GM10266 (cell line): ENCODE measurements around the gene FRK.

Experiments
- DNase-seq: peaks from one replicate; pipeline ENCODE4 v3.0.0; 2012; ENCODE audit errors: extremely low spot score
- CTCF ChIP-seq: IDR thresholded peaks from 2 replicates; pipeline ENCODE4 v1.5.1; 2012; ENCODE audit warnings: mild to moderate bottlenecking, low read depth; ENCODE audit not compliant: control insufficient read depth, insufficient read depth; ENCODE audit errors: missing control alignments

FRK gene

GRCh38 chr6:115983998-115984397 lies 76.7 kb downstream of the FRK start:
- DNase-seq: no peak
- no peak for TF ChIP-seq CTCF

- no peak for TF ChIP-seq CTCF
- no peak for DNase-seq
Measured at GRCh38 chr6:115982453-115982852, 78.2 kb downstream of the FRK start.

- DNase-seq: no peak
- TF ChIP-seq CTCF: no peak
Measured at GRCh38 chr6:115977220-115977619, 83.5 kb downstream of the FRK start.

GRCh38 chr6:115976321-115976870 lies 84.3 kb downstream of the FRK start:
- TF ChIP-seq CTCF: no peak
- no peak for DNase-seq

- DNase-seq: no peak
- TF ChIP-seq CTCF: no peak
Measured at GRCh38 chr6:115972679-115973078, 88.0 kb downstream of the FRK start.

- no peak for DNase-seq
- no peak for TF ChIP-seq CTCF
Measured at GRCh38 chr6:115971785-115972184, 88.9 kb downstream of the FRK start.

GRCh38 chr6:115969930-115970273 lies 90.8 kb downstream of the FRK start:
- no peak for TF ChIP-seq CTCF
- DNase-seq: no peak
